HG02610 (cell line): ENCODE data around the gene TEDC2.

Experiments
- ATAC-seq: cut with Tn5 transposase; IDR thresholded peaks from one replicate; pipeline ENCODE4 v1.9.1; 2021; ENCODE audit warnings: mild to moderate bottlenecking, moderate library complexity; ENCODE audit not compliant: unreplicated experiment

Gene TEDC2

GRCh38 chr16:2490190-2491105 lies 30.5 kb downstream of the TEDC2 start:
- no peak for ATAC-seq

DNA sequence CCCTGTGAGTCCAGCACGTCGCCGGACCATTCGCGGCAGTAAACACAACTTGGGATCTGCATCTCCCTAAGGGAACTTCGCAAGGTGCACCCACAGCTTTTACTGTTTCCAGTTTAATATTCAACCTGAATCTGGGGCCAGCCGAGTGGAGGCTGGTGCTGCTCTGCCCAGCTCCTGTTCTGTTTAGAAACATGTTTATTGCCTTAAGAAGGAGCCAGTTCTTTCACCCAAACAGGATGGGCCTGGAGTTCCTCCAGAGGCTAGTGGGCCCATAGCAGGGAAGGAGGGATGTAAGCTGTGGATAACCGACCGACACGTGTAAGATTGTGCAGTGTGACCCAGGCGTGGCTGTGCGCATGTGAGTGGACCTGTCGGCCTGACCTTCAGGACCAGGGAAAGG lies 32.4 kb downstream of the TEDC2 start:
- ATAC-seq: no peak

DNA sequence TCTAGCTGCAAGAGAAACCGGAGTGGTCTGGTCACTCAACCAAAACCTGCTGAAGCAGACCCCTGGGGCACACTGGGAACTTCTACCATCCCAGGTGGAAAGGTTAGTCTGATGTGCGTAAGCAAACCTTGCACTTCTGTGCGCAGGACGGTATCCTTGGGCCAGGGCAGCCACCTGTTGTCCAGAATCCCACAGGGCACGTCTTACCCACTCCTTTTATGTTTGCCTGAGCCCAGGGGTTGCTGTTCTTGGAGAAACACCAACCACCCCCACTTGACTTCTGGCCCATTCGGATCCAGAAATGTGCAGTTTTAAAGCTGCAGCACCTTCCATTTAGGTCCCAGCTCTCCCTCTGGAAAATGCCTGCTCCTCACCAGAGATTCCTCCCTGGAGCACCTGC lies 33.7 kb downstream of the TEDC2 start:
- no peak for ATAC-seq

DNA sequence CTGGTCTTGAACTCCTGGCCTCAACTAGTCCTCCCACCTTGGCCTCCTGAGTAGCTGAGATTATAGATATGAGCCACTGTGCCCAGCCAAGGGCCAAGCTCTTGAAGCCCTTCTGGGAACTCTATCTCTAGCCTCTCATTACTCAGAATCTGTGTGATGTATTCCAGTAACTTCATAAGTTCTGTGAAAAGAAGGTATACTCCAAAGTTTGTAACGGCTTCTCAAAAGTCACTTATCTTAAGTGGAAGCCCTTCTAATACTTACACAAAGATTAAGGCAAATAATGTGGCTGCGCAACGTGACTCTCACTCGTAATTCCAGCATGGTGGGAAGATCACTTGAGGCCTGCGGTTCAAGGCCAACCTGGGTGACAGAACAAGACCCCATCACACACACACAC lies 34.7 kb downstream of the TEDC2 start:
- ATAC-seq: no peak

DNA sequence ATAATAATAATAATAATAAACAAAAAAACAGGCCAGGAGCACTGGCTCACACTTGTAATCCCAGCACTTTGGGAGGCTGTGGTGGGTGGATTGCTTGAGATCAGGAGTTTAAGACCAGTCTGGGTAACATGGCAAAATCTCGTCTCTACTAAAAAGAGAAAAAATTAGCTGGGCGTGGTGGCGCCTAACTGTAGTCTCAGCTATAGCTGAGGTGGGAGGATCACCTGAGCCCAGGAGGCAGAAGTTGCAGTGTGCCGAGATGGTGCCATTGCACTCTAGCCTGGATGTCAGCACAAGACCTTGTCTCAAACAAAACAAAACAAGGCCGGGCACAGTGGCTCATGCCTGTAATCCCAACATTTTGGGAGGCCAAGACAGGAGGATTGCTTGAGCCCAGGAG lies 35.1 kb downstream of the TEDC2 start:
- no peak for ATAC-seq

- no peak for ATAC-seq
Measured at GRCh38 chr16:2496223-2497115, 36.6 kb downstream of the TEDC2 start.

GRCh38 chr16:2497116-2497630 lies 37.3 kb downstream of the TEDC2 start:
- ATAC-seq: no peak

DNA sequence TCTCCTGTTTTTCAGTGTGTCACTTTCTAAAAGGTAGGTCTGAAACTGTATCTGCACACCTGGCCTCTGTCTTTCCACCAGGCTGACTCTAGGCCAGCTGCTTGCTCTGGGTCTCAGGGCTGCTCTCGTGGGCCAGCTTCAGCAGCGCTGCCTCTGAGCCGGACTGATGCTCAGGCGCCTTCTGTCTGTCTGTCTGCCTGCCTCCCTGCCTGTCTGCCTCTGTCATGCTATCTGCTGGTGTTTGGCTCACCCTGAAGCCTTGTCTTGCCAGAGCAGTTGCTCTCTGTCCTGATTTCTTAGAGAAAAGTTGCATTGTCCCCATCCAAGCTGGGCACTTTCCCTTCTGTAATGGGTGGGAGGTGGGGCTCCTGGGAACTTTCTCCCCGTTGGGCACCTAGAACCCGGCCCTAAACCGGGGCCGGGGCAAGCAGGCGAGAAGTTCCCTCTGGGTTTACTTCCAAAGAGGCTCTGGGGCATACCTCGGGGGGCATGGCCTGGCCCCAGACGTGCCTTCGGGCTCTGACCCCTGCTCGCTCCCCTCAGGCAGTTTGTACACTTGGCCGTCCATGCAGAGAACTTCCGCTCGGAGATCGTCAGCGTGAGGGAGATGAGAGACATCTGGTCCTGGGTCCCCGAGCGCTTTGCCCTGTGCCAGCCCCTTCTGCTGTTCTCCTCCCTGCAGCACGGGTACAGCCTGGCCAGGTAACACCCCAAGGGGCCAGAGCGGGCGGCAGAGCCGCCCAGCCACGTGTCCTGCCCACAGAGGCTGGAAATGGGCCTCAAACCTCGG lies 38.0 kb downstream of the TEDC2 start:
- no peak for ATAC-seq

DNA sequence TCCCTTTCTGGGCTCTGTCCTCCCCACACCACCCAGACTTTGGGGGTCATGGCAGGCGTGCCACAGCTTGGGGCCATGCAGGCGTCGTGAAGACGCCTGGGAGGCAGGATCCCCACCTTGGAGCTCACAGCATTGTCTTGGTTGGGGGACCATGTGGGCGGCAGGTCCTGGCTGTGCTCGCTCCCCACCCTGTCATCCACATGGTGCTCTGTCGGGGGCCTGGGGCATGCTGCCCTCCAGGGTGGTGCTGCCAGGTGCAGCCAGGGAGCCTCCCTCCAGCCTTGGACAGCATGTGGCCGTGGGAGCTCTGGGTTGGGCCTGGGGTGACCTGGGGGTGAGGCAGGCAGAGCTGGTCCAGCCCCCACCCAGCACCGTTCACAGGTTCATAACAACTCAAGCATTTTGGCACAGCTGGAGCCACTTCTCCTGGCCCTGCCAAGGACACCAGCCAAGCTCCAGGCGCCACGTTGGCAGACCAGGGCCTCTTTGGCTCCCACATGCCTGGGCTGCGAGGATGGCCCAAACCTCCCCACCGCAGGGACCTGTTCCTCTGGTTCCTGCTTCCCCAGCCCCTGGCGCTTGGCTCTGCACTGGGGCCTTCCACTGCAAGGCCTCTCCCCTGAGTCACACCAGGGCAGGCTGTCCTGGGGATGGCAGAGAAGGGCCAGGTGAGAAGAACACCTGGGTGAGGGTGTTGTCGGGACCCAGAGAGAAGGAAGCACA lies 38.8 kb downstream of the TEDC2 start:
- ATAC-seq: no peak

DNA sequence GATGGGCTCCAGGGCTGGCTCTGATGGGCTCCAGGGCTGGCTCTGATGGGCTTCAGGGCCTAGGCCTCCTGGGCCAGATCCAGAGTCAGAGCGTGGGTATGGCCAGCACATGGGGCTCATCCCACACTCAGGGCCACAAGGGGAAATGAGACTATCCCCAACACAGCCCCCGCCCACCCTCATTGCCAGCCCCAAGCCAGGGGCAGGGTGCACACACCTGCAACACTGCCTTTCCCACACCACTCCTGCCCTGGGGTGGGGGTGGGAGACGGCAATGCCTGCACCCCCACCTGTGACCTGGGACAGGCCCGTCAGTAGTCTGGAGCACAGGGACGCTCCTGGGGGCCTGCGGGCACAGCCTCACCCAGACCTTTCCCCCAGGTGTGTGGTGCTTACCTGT lies 39.5 kb downstream of the TEDC2 start:
- ATAC-seq: no peak

DNA sequence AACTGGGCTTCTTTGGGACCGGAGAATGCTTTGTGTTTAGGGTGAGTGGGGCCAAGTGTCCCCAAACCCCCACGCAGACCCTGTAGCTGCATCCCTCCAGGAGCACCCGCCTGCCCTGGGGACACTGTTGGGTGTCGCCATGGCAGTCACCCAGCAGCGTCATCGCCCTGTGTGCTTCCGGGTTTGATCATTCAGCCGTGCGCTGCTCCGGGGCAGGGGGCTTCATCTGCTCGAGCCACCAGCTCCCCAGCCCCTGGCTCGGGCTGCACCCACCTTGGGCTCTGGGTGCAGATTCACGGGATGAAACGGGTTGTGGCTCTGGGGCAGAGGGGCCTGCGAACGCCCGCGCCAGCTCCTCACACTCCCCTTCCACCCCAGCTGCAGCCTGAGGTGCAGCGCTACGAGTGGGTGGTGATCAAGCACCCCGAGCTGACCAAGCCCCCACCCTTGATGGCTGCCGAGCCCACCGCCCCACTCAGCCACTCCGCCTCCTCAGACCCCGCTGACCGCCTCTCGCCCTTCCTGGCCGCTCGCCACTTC lies 40.1 kb downstream of the TEDC2 start:
- no peak for ATAC-seq

- no peak for ATAC-seq
Measured at GRCh38 chr16:2500430-2500917, 40.6 kb downstream of the TEDC2 start.

DNA sequence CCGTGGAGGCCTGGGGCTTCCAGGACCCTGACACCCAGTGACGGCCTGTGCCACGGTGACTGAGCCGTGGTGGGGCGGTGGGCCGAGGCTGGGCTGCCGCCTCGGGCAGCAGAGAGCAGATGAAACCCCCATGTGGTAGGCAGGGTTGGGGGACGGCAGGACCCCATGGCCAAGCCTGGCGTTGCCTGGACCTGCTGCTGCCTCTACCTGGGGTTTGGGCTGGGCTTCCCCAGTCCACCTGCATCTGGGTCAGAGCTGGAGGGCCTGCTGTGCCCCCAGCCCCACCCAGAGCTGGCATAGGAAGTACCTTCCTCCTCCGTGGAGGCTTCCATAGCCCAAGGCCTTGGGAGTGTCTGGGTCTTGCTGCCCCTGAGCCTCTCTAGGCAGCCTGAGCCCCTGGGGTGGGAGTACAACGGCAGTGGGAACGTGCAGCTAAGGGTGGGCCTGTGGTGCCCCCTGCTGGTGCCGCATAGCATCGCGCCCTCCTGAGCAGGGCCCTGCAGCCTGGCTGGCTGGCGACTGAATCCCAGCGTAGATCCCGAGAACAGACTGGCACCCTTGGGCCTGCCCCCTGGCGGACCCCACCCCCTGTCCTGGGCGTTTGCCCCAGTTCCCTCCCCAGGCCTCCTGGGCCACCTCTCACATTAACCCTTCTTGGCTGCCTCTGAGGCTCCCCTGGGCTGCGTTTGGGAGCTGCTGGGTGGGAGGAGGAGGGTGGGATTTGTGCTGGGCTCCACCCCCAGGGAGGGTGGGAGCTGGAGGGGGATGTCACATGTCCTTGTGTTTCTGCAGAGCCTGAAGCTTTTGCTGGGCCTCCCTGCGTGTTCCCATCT lies 41.2 kb downstream of the TEDC2 start:
- ATAC-seq: no peak

- ATAC-seq: no peak
Measured at GRCh38 chr16:2501946-2502895, 42.3 kb downstream of the TEDC2 start.

DNA sequence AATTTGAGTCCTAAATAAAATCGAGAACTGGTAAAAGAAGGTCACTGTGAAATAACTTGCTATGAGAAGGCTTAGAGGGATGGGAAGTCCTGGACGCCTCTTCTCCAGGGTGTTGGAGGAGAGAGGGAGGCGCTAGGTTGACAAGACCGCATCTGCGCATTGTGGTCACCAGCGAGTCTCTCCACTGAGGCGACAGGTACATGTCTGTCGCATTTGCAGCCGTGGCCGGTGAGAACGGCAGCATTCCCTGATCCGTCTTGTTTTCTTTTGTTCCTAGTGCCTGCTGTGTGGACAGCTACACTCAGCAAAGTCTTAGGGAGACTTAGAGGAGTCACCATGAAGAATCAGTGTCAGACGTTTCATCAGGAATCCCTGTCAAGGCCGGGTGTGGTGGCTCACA lies 45.8 kb downstream of the TEDC2 start:
- no peak for ATAC-seq

DNA sequence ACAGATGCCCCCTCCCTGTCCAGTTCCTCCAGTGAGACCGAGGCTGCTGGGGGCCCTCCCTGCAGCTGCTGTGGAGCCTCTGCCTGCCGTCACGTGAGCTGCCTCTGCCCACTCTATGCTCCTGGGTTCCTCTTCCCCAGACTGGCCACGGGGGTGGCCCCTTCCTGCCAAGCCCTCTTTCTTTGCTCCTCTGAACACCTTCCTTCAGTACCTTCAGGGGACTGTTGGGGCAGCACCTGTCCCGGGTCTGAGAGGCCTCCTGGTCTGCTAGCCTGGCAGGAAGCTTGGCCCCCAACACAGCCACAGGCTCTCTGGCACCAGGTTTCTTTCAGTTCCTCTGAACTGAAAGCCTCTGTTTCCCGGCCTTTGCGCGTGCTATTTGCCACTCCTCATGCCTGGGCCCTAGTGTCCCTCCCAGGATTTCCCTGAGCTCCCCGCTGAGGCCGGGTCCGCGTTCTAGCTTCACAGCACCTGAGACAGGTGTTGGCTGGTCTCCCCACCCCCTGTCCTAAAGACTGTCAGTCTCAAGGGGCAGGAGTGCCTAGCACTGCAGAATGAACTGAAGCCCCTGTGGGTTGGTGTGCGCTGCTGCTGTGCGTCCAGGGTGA lies 47.2 kb downstream of the TEDC2 start:
- ATAC-seq: no peak

GRCh38 chr16:2507665-2508064 lies 47.8 kb downstream of the TEDC2 start:
- ATAC-seq: no peak
